Activated T-cell treated with anti-CD3 and anti-CD28 coated beads for 24 hours (primary cell): ENCODE data around the gene CA5A.
"Not testable (repeated sequence)": the region's sequence is repeated elsewhere in the genome, so short reads cannot be mapped to it uniquely, and the experiment has no call there.

ENCODE experiments used
- DNase-seq: peaks from one replicate; pipeline ENCODE4 v3.0.0-alpha.2; 2020; ENCODE audit warnings: low read depth

Gene CA5A

GRCh38 chr16:87922250-87922871 lies 14.0 kb downstream of the CA5A start:
- DNase-seq, result no peak

- DNase-seq, result no peak
These were observed 15.0 kb downstream of the CA5A start for GRCh38 chr16:87921236-87921773.

GRCh38 chr16:87919681-87919994 lies 16.7 kb downstream of the CA5A start:
- DNase-seq, result no peak

- DNase-seq, result no peak
These were observed 17.3 kb downstream of the CA5A start for GRCh38 chr16:87918866-87919680.

- DNase-seq, result no peak
These were observed 18.0 kb downstream of the CA5A start for GRCh38 chr16:87918338-87918737.

- no peak for DNase-seq
These were observed 18.8 kb downstream of the CA5A start for GRCh38 chr16:87917503-87917902.

GRCh38 chr16:87914812-87915211 lies 21.5 kb downstream of the CA5A start:
- DNase-seq, result no peak

- not testable (repeated sequence) for DNase-seq
These were observed 22.2 kb downstream of the CA5A start for GRCh38 chr16:87914021-87914725.

GRCh38 chr16:87912691-87913090 lies 23.6 kb downstream of the CA5A start:
- DNase-seq, result not testable (repeated sequence)

- not testable (repeated sequence) for DNase-seq
These were observed 25.1 kb downstream of the CA5A start for GRCh38 chr16:87911106-87911763.

GRCh38 chr16:87909203-87909935 lies 27.0 kb downstream of the CA5A start:
- peak; percentile 87 for DNase-seq

GRCh38 chr16:87908101-87908500 lies 28.2 kb downstream of the CA5A start:
- not testable (repeated sequence) for DNase-seq

- not testable (repeated sequence) for DNase-seq
These were observed 30.8 kb downstream of the CA5A start for GRCh38 chr16:87905521-87905920.

- DNase-seq, result not testable (repeated sequence)
These were observed 31.4 kb downstream of the CA5A start for GRCh38 chr16:87904963-87905362.

- DNase-seq, result not testable (repeated sequence)
These were observed 35.8 kb downstream of the CA5A start for GRCh38 chr16:87900489-87900888.

GRCh38 chr16:87897521-87898505 lies 38.5 kb downstream of the CA5A start:
- DNase-seq, result peak; percentile 57

GRCh38 chr16:87896924-87897520 lies 39.3 kb downstream of the CA5A start:
- not testable (repeated sequence) for DNase-seq

GRCh38 chr16:87896176-87896890 lies 40.0 kb downstream of the CA5A start:
- DNase-seq, result not testable (repeated sequence)

- DNase-seq, result peak; percentile 81
These were observed 40.6 kb downstream of the CA5A start for GRCh38 chr16:87895641-87896141.
